Measurements from ENCODE around the gene PRR22. TPM values are rescaled to one million over a fixed set of nuclear protein-coding genes. Genes with fewer than 3 reads are reported as not detected.

Gene PRR22
- total RNA-seq, 1 donor from 2014 or later, result 5.4 TPM

DNA sequence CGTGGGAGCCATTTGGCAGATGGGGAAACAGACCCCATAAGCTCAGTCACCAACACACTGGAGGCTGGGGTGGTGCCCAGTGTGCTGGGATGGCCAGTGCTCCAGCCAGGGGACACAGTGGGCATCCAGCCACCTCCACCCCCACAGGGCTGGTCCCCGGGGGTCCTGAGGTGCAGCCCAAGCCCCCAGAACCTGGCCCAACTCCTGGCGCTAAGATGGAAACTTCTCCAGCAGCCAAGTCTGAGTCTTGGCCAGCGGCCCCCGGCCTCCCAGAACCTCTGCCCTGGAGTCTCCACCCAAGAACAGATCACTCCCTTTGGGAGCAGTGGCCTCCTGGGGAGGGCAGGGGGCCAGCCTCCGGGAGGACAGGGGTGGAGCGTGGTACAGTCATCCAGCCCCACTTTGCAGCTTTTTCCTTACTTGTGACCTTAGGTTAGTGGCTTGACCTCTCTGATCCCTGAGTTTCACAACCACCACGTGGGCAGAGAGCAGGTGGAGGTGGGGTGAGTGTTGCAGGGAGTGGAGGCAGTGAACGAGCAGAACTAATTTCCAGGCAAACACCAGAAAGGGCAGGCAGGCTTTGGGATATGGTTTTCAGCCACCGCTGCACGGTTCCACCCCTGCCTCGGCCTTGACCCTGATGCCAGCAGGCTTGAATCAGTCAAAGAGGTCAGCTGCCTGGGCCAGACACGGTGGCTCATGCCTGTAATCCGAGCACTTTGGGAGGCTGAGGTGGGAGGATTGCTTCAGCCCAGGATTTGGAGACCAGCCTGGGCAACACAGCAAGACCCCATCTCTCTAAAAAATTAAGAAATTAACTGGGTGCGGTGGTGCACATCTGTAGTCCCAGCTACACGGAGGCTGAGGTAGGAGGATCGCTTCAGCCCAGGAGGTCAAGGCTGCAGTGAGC is 16.1 kb upstream of the PRR22 start:
- Mint-ChIP-seq H3K27me3 (ENCODE audit: low read depth) (peaks cover 26% of the 10 kb centered on the region), H3K9me3 (no peaks in the 10 kb centered on the region), H3K27ac (no peak overlapping the region), H3K4me3 (no peak overlapping the region), H3K36me3 (no peaks in the 10 kb centered on the region), H3K4me1 (peaks cover 18% of the 10 kb centered on the region)
- TF ChIP-seq, protein P1, sequence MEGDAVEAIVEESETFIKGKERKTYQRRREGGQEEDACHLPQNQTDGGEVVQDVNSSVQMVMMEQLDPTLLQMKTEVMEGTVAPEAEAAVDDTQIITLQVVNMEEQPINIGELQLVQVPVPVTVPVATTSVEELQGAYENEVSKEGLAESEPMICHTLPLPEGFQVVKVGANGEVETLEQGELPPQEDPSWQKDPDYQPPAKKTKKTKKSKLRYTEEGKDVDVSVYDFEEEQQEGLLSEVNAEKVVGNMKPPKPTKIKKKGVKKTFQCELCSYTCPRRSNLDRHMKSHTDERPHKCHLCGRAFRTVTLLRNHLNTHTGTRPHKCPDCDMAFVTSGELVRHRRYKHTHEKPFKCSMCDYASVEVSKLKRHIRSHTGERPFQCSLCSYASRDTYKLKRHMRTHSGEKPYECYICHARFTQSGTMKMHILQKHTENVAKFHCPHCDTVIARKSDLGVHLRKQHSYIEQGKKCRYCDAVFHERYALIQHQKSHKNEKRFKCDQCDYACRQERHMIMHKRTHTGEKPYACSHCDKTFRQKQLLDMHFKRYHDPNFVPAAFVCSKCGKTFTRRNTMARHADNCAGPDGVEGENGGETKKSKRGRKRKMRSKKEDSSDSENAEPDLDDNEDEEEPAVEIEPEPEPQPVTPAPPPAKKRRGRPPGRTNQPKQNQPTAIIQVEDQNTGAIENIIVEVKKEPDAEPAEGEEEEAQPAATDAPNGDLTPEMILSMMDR (IDR thresholded peaks at IDR 0.05; ENCODE audit: unreplicated experiment), result no peak
- no peak for DNase-seq (ENCODE audit: low spot score in 2 of 2, unreplicated experiment in 2 of 2)

DNA sequence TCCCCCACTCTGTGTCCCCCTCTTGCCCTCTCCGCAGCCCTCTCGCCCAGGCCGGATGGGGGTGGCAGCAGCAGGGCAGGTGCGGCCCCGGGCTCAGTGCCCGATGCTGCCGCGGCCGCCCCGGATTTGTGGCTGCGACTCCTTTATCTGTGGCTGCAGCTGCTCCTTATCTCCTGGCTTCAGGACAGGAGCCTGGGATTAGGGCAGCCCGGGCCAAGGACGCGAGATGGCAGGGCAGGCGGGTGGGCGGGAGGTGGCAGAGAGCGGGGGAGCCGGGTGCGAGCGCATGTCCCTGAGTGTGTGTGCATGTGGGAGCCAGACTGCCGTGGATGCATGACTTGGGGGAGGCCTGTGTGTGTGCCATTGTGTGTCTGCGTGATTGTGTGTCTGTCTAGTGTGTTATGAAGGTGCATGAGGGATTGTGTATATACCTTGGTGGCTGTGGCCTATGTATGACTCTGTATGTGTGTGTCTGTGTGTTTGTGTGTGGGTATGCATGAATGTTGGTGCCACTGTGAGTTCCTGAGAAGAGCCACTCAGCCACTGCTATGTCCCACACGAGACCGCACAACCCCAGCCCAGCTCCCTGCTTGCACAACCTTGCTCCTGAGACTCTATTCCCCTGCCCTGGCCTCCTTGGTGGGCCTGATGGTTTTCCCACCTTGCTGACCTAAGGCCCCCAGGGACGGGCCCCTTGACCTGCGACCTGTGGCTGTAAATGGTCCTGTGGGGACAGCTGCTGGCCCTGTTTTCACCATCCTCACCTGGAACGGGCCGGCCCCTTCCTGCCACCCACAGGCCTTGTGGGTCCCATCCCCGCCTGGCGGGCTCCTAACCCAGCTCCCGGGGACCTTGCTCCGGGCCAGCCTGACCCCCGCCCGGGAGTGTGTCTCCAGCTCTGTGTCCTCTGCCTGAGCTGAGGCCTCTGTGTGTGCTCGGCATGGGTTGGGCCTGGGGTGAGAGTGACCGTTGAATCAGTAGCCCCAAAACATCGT is 15.0 kb upstream of the PRR22 start:
- no peaks in the 10 kb centered on the region for H3K36me3 Mint-ChIP-seq
- TF ChIP-seq, protein P1 (IDR thresholded peaks at IDR 0.05; ENCODE audit: unreplicated experiment), result no peak
- no peaks in the 10 kb centered on the region for H3K9me3 Mint-ChIP-seq
- no peak overlapping the region for H3K27ac Mint-ChIP-seq
- peaks cover 18% of the 10 kb centered on the region for H3K4me1 Mint-ChIP-seq
- no peak for DNase-seq (ENCODE audit: low spot score in 2 of 2, unreplicated experiment in 2 of 2)
- no peak overlapping the region for H3K4me3 Mint-ChIP-seq
- peaks cover 21% of the 10 kb centered on the region for H3K27me3 Mint-ChIP-seq (ENCODE audit: low read depth)

- H3K4me1 Mint-ChIP-seq, result peaks cover 8% of the 10 kb centered on the region
- H3K4me3 Mint-ChIP-seq, result no peak overlapping the region
- H3K36me3 Mint-ChIP-seq, result no peaks in the 10 kb centered on the region
- H3K27me3 Mint-ChIP-seq (ENCODE audit: low read depth), result peaks cover 9% of the 10 kb centered on the region
- no peak for DNase-seq (ENCODE audit: low spot score in 2 of 2, unreplicated experiment in 2 of 2)
- H3K27ac Mint-ChIP-seq, result no peak overlapping the region
- no peaks in the 10 kb centered on the region for H3K9me3 Mint-ChIP-seq
- TF ChIP-seq, protein P1 (IDR thresholded peaks at IDR 0.05; ENCODE audit: unreplicated experiment), result no peak
Observed at GRCh38 chr19:5798244-5798643, 13.7 kb upstream of the PRR22 start.

- H3K27me3 Mint-ChIP-seq (ENCODE audit: low read depth), result peaks cover 4% of the 10 kb centered on the region
- no peak overlapping the region for H3K4me3 Mint-ChIP-seq
- peaks cover 4% of the 10 kb centered on the region for H3K9me3 Mint-ChIP-seq
- TF ChIP-seq, protein P1 (IDR thresholded peaks at IDR 0.05; ENCODE audit: unreplicated experiment), result no peak
- H3K4me1 Mint-ChIP-seq, result peaks cover 5% of the 10 kb centered on the region
- no peak for DNase-seq (ENCODE audit: low spot score in 2 of 2, unreplicated experiment in 2 of 2)
- no peak overlapping the region for H3K27ac Mint-ChIP-seq
- peaks cover 4% of the 10 kb centered on the region for H3K36me3 Mint-ChIP-seq
Observed at GRCh38 chr19:5795382-5795919, 10.9 kb upstream of the PRR22 start.

- TF ChIP-seq, protein P1 (IDR thresholded peaks at IDR 0.05; ENCODE audit: unreplicated experiment), result no peak
- peaks cover 1% of the 10 kb centered on the region for H3K27me3 Mint-ChIP-seq (ENCODE audit: low read depth)
- no peak overlapping the region for H3K4me3 Mint-ChIP-seq
- no peak overlapping the region for H3K27ac Mint-ChIP-seq
- peaks cover 11% of the 10 kb centered on the region for H3K4me1 Mint-ChIP-seq
- peaks cover 4% of the 10 kb centered on the region for H3K9me3 Mint-ChIP-seq
- H3K36me3 Mint-ChIP-seq, result peaks cover 12% of the 10 kb centered on the region
- DNase-seq (ENCODE audit: low spot score in 2 of 2, unreplicated experiment in 2 of 2), result no peak
Observed at GRCh38 chr19:5793188-5793587, 8.6 kb upstream of the PRR22 start.
